Activated CD8-positive, alpha-beta memory T cell treated with anti-CD3 and anti-CD28 coated beads for 36 hours (primary cell): ENCODE results near the gene ACVR1B. TPM values are rescaled to one million over a fixed set of nuclear protein-coding genes. Genes with fewer than 3 reads are reported as not detected.
"Not testable (repeated sequence)": the region's sequence is repeated elsewhere in the genome, so short reads cannot be mapped to it uniquely, and the experiment has no call there.

Source experiments
- CTCF ChIA-PET: fragments of 350-600 bp; sonication (Branson Sonifier 250); formaldehyde crosslinking; loops from one replicate; lab custom pipeline; 2021; ENCODE audit warnings: antibody characterized with exemption; lab: Charles Lee
- POLR2A ChIA-PET: fragments of 350-600 bp; sonication (Branson Sonifier 250); formaldehyde crosslinking; loops from one replicate; lab custom pipeline; 2021; ENCODE audit warnings: antibody characterized with exemption; lab: Charles Lee
- total RNA-seq, 2 experiments: library from RNA; stranded (reverse); gene quantifications; one replicate each; pipeline ENCODE4 v1.2.3, GENCODE V29; 2021

The ACVR1B gene
- total RNA-seq, 2 experiments from 2014 or later: 9.9 to 10.8 TPM

DNA sequence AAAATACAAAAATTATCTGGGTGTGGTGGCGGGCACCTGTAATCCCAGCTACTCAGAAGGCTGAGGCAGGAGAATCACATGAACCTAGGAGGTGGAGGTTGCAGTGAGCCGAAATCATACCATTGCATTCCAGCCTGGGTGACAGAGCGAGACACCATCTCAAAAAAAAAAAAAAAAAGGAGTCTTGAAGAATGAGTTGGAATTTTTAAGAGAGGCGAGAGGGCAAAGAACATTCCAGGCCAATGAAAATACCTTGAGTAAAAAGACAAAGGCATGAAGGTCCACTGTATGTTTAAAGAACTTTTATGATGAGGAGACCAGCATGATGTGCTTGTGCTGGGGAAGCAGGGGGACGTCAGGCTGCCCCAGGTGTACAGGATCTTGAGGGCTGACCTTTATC lies 27.8 kb downstream of the ACVR1B start:
- CTCF ChIA-PET: interaction anchor here (0.6 to 0.8 kb wide), 3 partner anchors 44 to 1164 kb away, joined by 4 to 5 read pairs (median 4); no protein-coding TSS in a partner anchor
- POLR2A ChIA-PET: not testable (repeated sequence)

DNA sequence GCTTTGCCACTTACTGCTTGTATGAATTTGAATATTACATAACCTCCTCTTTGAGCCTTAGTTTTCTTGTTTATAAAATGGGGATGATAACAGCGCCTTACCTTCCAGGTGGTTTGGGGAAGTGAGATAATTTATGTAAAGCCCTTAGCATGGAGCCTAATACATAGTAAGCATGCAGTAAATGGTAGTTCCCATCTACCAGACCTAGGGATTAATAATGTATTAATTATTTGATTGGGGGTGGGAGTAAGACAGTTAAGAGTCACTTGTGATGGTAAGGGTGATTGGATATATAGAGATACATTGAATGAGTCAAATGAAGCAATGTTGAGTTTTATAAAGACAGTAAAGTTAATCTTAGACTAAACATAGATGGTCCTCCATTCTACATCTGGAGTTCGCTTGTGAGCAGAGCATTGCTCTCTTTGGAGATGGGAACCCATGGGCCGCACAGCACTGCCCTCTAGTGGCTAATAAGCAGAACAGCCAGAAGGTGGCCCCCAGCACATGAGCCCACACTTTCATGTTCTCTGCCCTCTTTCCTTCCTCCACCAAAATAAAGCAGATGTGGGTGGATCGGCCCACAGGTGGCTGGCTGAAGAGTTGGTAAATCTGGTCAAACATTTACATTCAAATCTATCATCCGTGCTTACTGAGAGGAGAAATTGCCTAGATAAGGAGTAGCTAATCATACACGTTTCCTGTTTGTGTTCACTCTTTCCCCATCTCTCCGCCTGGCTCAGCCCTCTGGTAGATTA lies 28.7 kb downstream of the ACVR1B start:
- ChIA-PET POLR2A (interaction anchor here (1.5 kb wide), 1 partner anchor 41 kb away, joined by 5 read pairs; no protein-coding TSS in a partner anchor), CTCF (interaction anchor here (1.3 to 2.0 kb wide), 7 partner anchors 15 to 111 kb away, joined by 3 to 6 read pairs (median 4); no protein-coding TSS in a partner anchor)

DNA sequence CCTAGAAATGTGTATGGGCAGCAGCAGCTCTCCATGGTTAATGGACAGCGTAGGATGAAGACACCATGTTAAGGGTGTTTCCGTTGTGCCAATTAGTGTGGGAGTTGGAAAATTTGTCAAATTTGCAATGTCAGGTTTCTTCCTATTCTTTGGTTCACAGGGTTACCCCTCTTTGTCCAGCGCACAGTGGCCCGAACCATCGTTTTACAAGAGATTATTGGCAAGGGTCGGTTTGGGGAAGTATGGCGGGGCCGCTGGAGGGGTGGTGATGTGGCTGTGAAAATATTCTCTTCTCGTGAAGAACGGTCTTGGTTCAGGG lies 29.3 kb downstream of the ACVR1B start:
- CTCF ChIA-PET: interaction anchor here (1.3 to 2.0 kb wide), 7 partner anchors 16 to 110 kb away, joined by 3 to 6 read pairs (median 4); no protein-coding TSS in a partner anchor
- POLR2A ChIA-PET: interaction anchor here (1.5 kb wide), 1 partner anchor 40 kb away, joined by 5 read pairs; no protein-coding TSS in a partner anchor

DNA sequence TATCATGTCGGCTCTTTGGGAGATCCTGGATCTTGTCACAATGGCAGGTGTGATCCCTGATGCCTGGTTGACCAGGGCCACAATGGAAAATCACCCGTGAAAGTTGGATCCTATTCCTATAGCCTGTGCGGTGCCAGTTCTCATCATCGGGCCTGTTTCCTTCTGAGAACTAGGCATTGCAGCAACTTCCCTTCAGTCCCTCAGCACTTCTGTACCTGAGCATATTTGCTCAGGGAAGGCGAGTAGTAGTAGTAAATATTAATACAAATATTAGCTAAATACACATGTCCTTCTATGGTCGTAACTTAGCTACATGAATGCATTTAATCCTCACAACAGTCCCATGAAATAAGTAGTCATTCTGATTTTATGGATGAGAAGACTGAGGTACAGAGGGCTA lies 33.2 kb downstream of the ACVR1B start:
- ChIA-PET CTCF (interaction anchor here (2.3 to 2.4 kb wide), 2 partner anchors 9 to 41 kb away, joined by 7 to 9 read pairs; no protein-coding TSS in a partner anchor), POLR2A (no interaction called here)

DNA sequence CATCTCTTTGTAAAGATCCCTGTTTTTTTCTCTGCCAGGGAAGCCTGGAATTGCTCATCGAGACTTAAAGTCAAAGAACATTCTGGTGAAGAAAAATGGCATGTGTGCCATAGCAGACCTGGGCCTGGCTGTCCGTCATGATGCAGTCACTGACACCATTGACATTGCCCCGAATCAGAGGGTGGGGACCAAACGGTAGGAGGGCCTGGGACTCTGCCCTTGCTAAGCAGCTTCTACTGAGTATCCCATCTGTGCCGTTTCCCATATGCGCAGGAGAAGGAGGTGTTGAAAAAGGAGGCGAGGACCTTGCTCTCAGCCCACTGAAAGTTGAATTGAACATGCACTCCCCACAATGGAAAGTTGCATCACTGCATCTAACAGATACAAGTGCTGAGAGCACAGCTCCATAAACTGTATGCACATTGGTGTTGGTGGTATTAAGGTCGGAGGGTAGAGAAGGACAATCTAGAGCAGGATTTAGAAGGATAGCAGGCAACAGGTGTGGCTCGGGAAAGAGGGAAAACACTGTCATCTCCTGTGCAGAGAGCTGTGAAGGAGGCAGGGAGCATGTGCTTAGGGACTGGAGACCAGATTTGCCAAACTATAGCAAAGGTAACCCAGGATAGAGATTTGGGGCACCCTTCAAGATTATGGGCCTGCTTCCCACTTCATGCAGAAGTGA lies 33.8 kb downstream of the ACVR1B start:
- POLR2A ChIA-PET: no interaction called here

DNA sequence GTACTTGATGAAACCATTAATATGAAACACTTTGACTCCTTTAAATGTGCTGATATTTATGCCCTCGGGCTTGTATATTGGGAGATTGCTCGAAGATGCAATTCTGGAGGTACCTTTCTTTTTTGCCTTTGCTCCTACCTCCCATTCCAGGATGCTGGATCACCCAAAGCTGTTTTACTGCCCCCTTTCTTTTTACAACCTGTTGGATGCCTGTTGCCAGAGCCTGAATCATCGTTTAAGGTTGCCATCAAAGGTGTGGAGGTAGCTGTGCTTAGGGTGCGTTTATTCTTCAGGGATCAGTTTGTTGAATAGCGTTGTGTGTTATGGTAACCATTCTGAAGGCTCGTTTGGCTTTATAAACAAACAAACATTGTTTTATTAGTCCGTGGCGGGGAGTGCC lies 35.3 kb downstream of the ACVR1B start:
- ChIA-PET POLR2A (no interaction called here), CTCF (interaction anchor here (9.5 kb wide), 1 partner anchor 35 kb away, joined by 162 read pairs; no protein-coding TSS in a partner anchor)

More for the DNA sequence above, 33.8 kb downstream of the ACVR1B start:
- CTCF ChIA-PET: interaction anchor here (2.3 to 2.4 kb wide), 2 partner anchors 8 to 40 kb away, joined by 7 to 9 read pairs; no protein-coding TSS in a partner anchor

DNA sequence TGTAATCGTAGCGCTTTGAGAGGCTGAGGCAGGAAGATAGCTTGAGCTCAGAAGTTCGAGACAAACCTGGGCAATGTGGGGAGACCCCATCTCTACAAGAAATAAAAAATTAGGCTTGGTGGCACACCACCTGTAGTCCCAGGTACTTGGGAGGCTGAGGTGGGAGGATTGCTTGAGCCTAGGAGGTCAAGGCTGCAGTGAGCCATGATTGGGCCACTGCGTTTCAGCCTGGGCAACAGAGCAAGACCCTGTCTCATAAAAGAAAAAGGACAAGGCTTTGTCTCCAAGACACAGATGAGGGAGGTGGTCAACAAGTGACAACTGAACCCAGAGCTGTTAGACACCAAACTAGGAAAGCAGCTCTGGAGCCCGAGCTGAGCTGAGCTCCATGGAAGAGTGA lies 40.7 kb downstream of the ACVR1B start:
- POLR2A ChIA-PET: interaction anchor here (1.4 kb wide), 1 partner anchor 28 kb away, joined by 4 read pairs; no protein-coding TSS in a partner anchor
- CTCF ChIA-PET: interaction anchor here (1.1 to 9.5 kb wide), 9 partner anchors 8 to 92 kb away, joined by 3 to 162 read pairs (median 7); partner anchors contain the start of genes ATG101 and NR4A1

DNA sequence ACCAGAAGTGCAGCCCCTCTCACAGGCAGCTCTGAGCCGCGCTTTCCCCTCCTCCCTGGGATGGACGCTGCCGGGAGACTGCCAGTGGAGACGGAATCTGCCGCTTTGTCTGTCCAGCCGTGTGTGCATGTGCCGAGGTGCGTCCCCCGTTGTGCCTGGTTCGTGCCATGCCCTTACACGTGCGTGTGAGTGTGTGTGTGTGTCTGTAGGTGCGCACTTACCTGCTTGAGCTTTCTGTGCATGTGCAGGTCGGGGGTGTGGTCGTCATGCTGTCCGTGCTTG lies 43.0 kb downstream of the ACVR1B start:
- CTCF ChIA-PET: interaction anchor here (0.7 to 9.5 kb wide), 4 partner anchors 10 to 992 kb away, joined by 3 to 162 read pairs (median 10); partner anchors contain the start of gene ATG101
- POLR2A ChIA-PET: no interaction called here

DNA sequence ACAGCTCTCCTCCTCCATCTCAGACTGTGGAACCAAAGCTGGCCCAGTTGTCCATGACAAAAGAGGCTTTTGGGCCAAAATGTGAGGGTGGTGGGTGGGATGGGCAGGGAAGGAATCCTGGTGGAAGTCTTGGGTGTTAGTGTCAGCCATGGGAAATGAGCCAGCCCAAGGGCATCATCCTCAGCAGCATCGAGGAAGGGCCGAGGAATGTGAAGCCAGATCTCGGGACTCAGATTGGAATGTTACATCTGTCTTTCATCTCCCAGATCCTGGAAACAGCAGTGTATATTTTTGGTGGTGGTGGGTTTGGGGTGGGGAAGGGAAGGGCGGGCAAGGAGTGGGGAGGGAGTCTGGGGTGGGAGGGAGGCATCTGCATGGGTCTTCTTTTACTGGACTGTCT lies 43.5 kb downstream of the ACVR1B start:
- ChIA-PET POLR2A (no interaction called here), CTCF (interaction anchor here (0.7 to 9.5 kb wide), 4 partner anchors 11 to 993 kb away, joined by 3 to 162 read pairs (median 6); no protein-coding TSS in a partner anchor)

DNA sequence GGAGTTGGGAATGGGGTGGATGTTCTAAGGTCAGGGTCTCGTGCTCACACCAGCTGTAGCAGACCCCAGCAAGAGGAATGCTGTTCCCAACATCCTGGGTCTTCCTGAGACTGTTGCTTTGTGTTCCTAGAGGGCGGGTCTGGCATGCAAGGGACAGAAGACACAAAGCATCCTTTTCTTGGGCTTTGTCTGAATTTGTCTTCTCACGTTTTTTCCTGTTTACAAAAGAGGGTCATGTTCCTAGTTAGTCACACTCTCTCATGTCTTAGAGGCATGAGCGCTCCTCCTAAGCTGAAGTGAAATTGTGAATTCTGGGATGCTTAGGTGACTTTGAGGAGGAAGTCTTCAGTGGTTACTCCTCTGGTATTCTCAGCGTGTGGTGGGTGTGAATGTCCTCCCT lies 45.6 kb downstream of the ACVR1B start:
- ChIA-PET CTCF (interaction anchor here (4.5 kb wide), 1 partner anchor 26 kb away, joined by 39 read pairs; no protein-coding TSS in a partner anchor), POLR2A (no interaction called here)

DNA sequence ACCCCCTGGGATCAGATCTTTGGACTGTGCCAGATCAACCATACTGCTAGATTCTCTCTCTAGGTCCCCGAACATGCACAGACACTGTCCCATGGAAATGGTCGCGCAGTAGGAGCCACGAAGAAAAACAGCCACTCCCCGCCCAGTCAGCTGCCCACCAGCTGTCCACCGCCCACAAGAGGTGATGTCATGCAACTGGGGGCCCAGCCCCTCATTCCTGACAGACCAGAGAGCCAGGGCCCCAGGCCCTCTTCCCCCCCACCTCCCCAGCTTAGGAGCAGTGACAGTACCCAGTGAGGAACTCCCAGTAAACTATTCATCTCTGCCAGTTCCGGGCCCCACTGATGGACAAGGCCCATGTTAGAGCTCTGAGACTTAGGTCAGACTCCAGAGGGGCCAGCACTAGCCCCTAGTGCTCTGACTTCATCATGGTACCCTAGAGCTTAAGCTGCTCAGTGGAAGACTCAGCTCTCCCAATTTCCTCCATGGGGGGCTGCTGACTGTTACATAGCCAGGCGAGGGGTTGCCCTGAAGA lies 51.6 kb downstream of the ACVR1B start:
- CTCF ChIA-PET: interaction anchor here (0.6 to 13.5 kb wide), 6 partner anchors 10 to 114 kb away, joined by 3 to 157 read pairs (median 3); no protein-coding TSS in a partner anchor

DNA sequence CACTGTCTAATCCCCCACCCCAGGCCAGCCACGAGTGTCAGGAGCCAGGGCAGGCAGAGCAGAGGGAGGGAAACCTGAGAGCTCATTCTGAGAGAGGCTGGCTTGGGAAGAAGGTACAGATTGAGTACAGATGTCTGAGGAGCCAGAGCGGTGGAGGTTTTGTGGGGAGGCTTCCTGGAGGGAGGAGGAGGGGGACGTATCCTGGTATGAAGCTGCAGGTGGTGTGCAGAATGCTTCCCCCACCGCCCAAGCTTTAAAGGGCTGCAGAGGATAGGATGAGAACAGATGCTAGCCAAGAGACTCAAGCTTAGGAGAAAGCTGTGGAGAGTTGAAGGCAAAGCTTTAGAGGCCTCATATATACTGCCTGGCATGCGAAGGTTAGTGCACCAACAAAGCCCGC lies 52.1 kb downstream of the ACVR1B start:
- CTCF ChIA-PET: interaction anchor here (0.6 to 13.5 kb wide), 6 partner anchors 11 to 113 kb away, joined by 3 to 157 read pairs (median 3); no protein-coding TSS in a partner anchor
- POLR2A ChIA-PET: interaction anchor here (1.0 kb wide), 1 partner anchor 14 kb away, joined by 4 read pairs; no protein-coding TSS in a partner anchor

More for the DNA sequence above, 51.6 kb downstream of the ACVR1B start:
- POLR2A ChIA-PET: no interaction called here

DNA sequence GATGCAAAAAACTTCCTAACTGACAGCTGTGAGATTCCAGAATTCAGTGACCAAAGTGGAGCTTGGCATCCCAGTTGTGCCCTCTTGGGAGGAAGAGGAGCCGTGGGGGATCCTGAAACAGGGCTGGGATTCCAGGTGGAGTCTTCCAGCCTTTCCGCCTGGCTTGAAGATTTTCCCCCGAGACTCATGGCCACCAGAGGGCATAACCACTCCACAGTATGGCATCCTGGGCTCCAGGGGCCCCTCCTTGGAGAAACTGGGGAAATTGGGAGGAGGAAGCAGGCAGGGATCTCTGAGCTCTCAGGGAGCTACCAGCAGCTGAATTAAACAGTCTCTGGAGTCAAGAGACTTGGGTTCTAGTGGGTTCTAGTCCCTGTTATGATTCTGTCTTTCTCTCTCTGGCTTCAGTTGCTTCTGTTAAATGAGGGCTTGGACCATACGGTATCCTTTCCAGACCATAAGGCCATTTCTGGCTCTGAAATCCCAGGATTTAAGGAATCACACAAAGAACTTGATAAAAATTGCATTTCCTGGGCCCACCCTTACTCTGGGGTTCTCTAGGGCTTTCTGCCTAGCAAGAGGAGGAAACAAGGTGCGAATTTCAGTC lies 52.6 kb downstream of the ACVR1B start:
- ChIA-PET CTCF (interaction anchor here (0.7 to 13.5 kb wide), 5 partner anchors 11 to 82 kb away, joined by 3 to 157 read pairs (median 3); no protein-coding TSS in a partner anchor), POLR2A (interaction anchor here (1.0 kb wide), 1 partner anchor 13 kb away, joined by 4 read pairs; no protein-coding TSS in a partner anchor)

DNA sequence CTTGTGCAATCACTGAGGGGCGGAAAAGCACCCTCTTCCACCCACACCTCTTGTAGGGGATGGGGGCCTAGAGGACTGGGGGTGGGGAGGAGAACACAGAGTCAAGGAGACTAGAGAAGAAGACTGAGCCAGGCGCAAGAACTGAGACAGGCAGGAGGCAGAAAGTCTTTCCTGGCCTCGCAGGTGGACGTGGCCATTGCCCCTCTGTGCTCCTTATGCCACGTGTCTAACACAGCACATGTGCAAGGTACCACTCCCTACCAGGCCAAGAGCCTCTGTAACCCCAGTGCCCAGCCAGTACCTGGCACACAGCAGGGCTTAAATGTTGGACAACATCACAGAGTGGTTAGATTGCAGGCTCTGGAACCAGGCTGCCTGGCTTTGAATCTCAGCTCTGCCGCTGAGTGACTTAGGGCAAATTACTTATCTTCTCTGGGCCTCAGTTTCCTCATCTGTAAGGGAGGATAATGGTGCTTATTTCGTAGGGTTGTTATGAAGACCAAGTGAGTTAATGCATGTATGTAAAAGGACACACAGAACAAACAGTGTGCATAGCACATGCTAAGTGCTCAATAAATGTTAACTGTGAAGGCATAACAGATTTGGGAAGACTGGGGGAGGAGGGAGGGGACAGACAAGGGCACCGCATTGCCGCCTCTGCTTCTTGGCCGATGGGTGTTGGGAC lies 53.9 kb downstream of the ACVR1B start:
- ChIA-PET CTCF (interaction anchor here (2.7 to 13.5 kb wide), 2 partner anchors 13 to 18 kb away, joined by 16 to 157 read pairs; no protein-coding TSS in a partner anchor), POLR2A (interaction anchor here (1.3 to 2.4 kb wide), 3 partner anchors 12 to 64 kb away, joined by 4 to 10 read pairs (median 8); partner anchors contain the start of gene ATG101)

DNA sequence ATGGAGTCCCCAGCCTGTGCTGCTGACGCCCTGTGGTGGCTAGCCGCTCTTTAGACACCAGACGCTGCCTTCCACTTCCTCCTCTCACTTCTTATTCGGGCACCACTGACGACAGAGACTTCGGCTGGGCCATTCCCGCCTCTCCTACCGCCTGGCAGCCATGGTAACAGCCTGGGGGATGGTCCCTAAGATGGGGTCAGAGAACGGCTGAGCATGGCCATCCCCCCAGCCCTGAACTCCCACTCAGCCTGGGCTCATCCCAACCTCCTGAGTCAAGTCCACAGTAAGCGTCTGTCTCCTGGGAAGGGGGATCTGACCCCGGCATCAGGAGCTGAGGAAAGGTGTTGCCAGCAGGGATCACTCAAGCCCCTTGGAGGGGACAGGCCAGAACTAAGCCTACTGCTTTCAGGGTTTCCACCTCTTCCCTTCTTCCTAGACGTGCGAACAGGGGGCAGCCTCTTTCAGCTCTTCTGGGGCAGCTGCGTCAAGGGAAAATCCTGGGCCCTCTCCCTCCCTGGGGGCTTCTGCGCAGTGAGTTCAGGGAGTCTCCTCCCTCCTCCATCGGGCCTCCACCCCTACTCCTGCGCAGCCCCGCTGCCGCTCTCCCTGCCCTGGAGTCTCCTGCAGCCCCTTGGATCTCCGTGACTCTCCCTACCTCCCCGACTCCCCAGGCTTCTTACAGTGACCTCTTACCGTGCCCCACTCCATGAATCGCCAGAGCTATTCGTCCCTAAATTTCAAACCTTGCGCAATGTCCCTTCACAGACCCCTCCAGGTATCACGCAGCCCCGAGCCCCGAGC lies 54.6 kb downstream of the ACVR1B start:
- POLR2A ChIA-PET: interaction anchor here (1.3 to 2.4 kb wide), 8 partner anchors 11 to 64 kb away, joined by 4 to 10 read pairs (median 5); partner anchors contain the start of gene ATG101
- CTCF ChIA-PET: interaction anchor here (1.6 to 13.5 kb wide), 2 partner anchors 13 to 17 kb away, joined by 11 to 157 read pairs; no protein-coding TSS in a partner anchor

DNA sequence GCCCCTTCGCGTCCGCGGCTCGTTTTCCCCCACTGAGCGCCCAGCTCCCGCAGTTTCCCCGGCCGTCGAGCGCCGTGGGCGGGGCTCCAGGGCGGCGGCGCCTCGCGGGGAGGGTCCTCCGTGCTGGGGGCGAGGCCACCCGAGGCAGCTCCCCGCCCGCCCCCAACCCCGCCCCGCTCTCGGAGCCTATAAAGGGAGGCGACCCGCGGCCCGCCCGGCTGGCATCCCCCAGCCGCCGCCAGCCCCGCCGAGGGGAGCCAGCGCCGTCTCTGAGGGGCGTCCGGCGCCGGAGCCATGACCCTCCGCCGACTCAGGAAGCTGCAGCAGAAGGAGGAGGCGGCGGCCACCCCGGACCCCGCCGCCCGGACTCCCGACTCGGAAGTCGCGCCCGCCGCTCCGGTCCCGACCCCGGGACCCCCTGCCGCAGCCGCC lies 55.2 kb downstream of the ACVR1B start, which contains the start of gene TAMALIN:
TAMALIN (plus strand) TSS at position 221 of the 432 bp plus-strand sequence; CDS start at position 295, 74 bp downstream.
- CTCF ChIA-PET: interaction anchor here (1.0 to 13.5 kb wide), 3 partner anchors 14 to 110 kb away, joined by 3 to 157 read pairs (median 11); no protein-coding TSS in a partner anchor
- POLR2A ChIA-PET: interaction anchor here (0.5 to 2.4 kb wide), 11 partner anchors 11 to 1471 kb away, joined by 4 to 10 read pairs (median 4); partner anchors contain the start of gene ATG101
